Neural cell (in vitro differentiated cells): ENCODE data around the gene NUP58. TPM values are rescaled to one million over a fixed set of nuclear protein-coding genes. Genes with fewer than 3 reads are reported as not detected.

Source experiments
- H2AFZ ChIP-seq: fragments of 200-600, 300-800 bp; sonication (generic), shearing (Covaris generic); 2 replicates; pipeline ENCODE4 v1.6.0; 2014; ENCODE audit warnings: low read depth, mild to moderate bottlenecking, antibody characterized with exemption, low read length, moderate library complexity
- H3F3A ChIP-seq: fragments of 200-600 bp; shearing (Covaris generic); 2 replicates; pipeline ENCODE4 v1.6.1; 2016; ENCODE audit warnings: mild to moderate bottlenecking, moderate library complexity, mixed read lengths, antibody characterized with exemption, low read length; ENCODE audit not compliant: insufficient read depth, poor library complexity, severe bottlenecking
- H3K27ac ChIP-seq: fragments of 200-600, 300-800 bp; sonication (generic), shearing (Covaris generic); 2 replicates; pipeline ENCODE4 v1.5.1; 2014; ENCODE audit warnings: mild to moderate bottlenecking, low read length, moderate library complexity
- H3K27me3 ChIP-seq: fragments of 300-800, 200-600 bp; sonication (generic), shearing (Covaris generic); 2 replicates; pipeline ENCODE4 v1.6.0; 2014; ENCODE audit warnings: mild to moderate bottlenecking, low read depth, low read length, moderate library complexity; ENCODE audit not compliant: insufficient read depth
- H3K36me3 ChIP-seq: fragments of 300-800, 200-600 bp; sonication (generic), shearing (Covaris generic); 2 replicates; pipeline ENCODE4 v1.5.1; 2014; ENCODE audit warnings: mild to moderate bottlenecking, antibody characterized with exemption, low read length, moderate library complexity; ENCODE audit not compliant: insufficient read depth
- H3K4me2 ChIP-seq: fragments of 300-800, 200-600 bp; sonication (generic), shearing (Covaris generic); 2 replicates; pipeline ENCODE4 v1.6.0; 2014; ENCODE audit warnings: mild to moderate bottlenecking, low read length
- H3K4me3 ChIP-seq: fragments of 300-800, 200-600 bp; sonication (generic), shearing (Covaris generic); 2 replicates; pipeline ENCODE4 v1.5.1; 2014; ENCODE audit warnings: mild to moderate bottlenecking, low read length, moderate library complexity
- H3K79me2 ChIP-seq: fragments of 200-600 bp; shearing (Covaris generic); replicated peaks from 2 replicates; pipeline ENCODE4 v1.6.0; 2014; ENCODE audit warnings: mild to moderate bottlenecking, low read length, moderate library complexity; ENCODE audit not compliant: insufficient read depth
- H3K9ac ChIP-seq: fragments of 300-800, 200-600 bp; sonication (generic), shearing (Covaris generic); 2 replicates; pipeline ENCODE4 v1.6.1; 2016; ENCODE audit warnings: mild to moderate bottlenecking, low read length, mixed read lengths
- H3K9me2 ChIP-seq: fragments of 200-600 bp; shearing (Covaris generic); 2 replicates; pipeline ENCODE4 v1.6.1; 2016; ENCODE audit warnings: mild to moderate bottlenecking, low read length, mixed read lengths; ENCODE audit not compliant: insufficient read depth
- H3K9me3 ChIP-seq: fragments of 200-600, 300-800 bp; sonication (generic), shearing (Covaris generic); 2 replicates; pipeline ENCODE4 v1.6.1; 2016; ENCODE audit warnings: mild to moderate bottlenecking, mixed run types, low read length, moderate library complexity, mixed read lengths
- H4K20me1 ChIP-seq: fragments of 200-600 bp; shearing (Covaris generic); 2 replicates; pipeline ENCODE4 v1.6.1; 2016; ENCODE audit warnings: mild to moderate bottlenecking, mixed run types; ENCODE audit not compliant: insufficient read depth
- EP300 ChIP-seq: fragments of 450-650 bp; conservative IDR thresholded peaks from 2 replicates; pipeline ENCODE4 v1.6.1; 2014; ENCODE audit warnings: antibody characterized with exemption, mild to moderate bottlenecking, moderate library complexity; ENCODE audit not compliant: poor library complexity, severe bottlenecking
- EZH2 ChIP-seq: fragments of 200-600, 300-800 bp; shearing (Covaris generic), sonication (generic); IDR thresholded peaks from 2 replicates; pipeline ENCODE4 v1.6.1; 2014; ENCODE audit warnings: antibody characterized with exemption, low read length, borderline replicate concordance, mild to moderate bottlenecking; ENCODE audit not compliant: insufficient read depth, poor library complexity, severe bottlenecking
- MXI1 ChIP-seq: fragments of 450-650 bp; conservative IDR thresholded peaks from 2 replicates; pipeline ENCODE4 v1.6.1; 2014; ENCODE audit warnings: antibody characterized with exemption, mild to moderate bottlenecking; ENCODE audit not compliant: poor library complexity, severe bottlenecking
- POLR2AphosphoS5 ChIP-seq: IDR thresholded peaks from 2 replicates; pipeline ENCODE4 v1.6.1; 2012
- RAD21 ChIP-seq: fragments of 450-650 bp; conservative IDR thresholded peaks from 2 replicates; pipeline ENCODE4 v1.6.1; 2014; ENCODE audit warnings: antibody characterized with exemption, mild to moderate bottlenecking, moderate library complexity
- SMC3 ChIP-seq: fragments of 450-650 bp; conservative IDR thresholded peaks from 2 replicates; pipeline ENCODE4 v1.6.1; 2014; ENCODE audit warnings: antibody characterized with exemption, mild to moderate bottlenecking, moderate library complexity; ENCODE audit not compliant: poor library complexity
- TAF1 ChIP-seq: IDR thresholded peaks from 2 replicates; pipeline ENCODE4 v1.6.1; 2012; ENCODE audit warnings: low read depth
- polyA plus RNA-seq: library from polyadenylated mRNA; depleted of rRNA; stranded (reverse); fragments of >200 nt; gene quantifications from 2 replicates; pipeline ENCODE4 v1.2.3, GENCODE V29; 2014
- TF ChIP-seq, protein P1 (sequence below): IDR thresholded peaks from 2 replicates; pipeline ENCODE4 v1.6.1; 2012; ENCODE audit warnings: borderline replicate concordance
- TF ChIP-seq, protein P2 (sequence below): fragments of 450-650 bp; IDR thresholded peaks from 2 replicates; pipeline ENCODE4 v1.5.1; 2014; ENCODE audit warnings: antibody characterized with exemption, mild to moderate bottlenecking, moderate library complexity; ENCODE audit not compliant: poor library complexity, severe bottlenecking

NUP58 gene
- polyA plus RNA-seq, 1 donor from 2014 or later = 150 TPM

DNA sequence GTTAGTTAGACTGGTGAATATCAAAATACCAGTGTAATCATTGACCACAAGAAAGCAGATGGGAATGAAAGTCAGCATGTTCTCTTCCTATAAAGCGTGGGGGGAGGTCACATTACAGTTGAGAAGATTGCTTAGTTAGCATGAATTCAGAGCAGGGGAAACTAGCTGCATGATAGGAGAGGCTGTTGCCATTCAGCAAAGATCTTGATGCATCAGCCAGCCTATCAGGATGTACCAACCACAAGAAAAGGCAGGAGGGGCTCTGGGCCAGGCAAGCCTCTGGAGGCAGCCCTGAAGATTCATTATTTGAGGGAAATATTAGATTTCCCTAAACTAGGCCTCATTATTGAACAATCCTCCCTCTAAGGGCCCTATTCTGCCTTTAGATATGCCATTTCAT lies 9.1 kb upstream of the NUP58 start:
- Histone ChIP-seq H3K36me3 (no peaks in the 10 kb centered on the region), H3K4me3 (peak overlapping the region; percentile 40), H2AFZ (peak overlapping the region; percentile 19), H4K20me1 (no peaks in the 10 kb centered on the region), H3K9ac (no peak overlapping the region), H3K27ac (peak overlapping the region; percentile 52), H3K4me2 (peak overlapping the region; percentile 54), H3K27me3 (no peaks in the 10 kb centered on the region), H3K79me2 (no peaks in the 10 kb centered on the region), H3F3A (no peaks in the 10 kb centered on the region), H3K9me3 (no peaks in the 10 kb centered on the region), H3K9me2 (no peaks in the 10 kb centered on the region)
- TF ChIP-seq EZH2 = no peak

DNA sequence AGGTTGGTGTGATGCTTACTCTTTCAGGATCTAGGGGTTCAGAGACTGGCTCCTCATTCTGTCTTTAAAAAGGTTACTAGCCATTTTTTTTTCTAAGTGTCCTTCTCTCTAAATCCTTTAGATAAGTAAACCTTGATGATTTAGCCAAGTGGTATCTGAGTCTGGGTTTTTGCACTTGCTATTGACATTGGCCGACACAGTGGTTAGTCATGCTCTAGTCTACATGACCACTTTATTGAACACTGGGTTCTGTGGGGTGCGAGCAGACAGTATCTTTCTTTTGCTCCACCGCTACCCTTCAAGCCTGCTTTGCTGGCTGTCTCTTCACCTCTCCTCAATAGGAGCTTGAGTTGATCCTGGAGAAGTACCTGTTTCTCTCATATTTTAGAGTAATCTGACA lies 6.2 kb upstream of the NUP58 start:
- H3K36me3 ChIP-seq = no peaks in the 10 kb centered on the region
- no peak overlapping the region for H3K4me2 ChIP-seq
- no peaks in the 10 kb centered on the region for H3F3A ChIP-seq
- no peaks in the 10 kb centered on the region for H3K9me2 ChIP-seq
- H3K27ac ChIP-seq = no peak overlapping the region
- no peaks in the 10 kb centered on the region for H3K27me3 ChIP-seq
- H2AFZ ChIP-seq = no peak overlapping the region
- no peak overlapping the region for H3K4me3 ChIP-seq
- H3K9me3 ChIP-seq = no peaks in the 10 kb centered on the region
- no peak for TF ChIP-seq RAD21
- TF ChIP-seq MXI1 = no peak
- no peak for TF ChIP-seq SMC3
- TF ChIP-seq, protein P1, sequence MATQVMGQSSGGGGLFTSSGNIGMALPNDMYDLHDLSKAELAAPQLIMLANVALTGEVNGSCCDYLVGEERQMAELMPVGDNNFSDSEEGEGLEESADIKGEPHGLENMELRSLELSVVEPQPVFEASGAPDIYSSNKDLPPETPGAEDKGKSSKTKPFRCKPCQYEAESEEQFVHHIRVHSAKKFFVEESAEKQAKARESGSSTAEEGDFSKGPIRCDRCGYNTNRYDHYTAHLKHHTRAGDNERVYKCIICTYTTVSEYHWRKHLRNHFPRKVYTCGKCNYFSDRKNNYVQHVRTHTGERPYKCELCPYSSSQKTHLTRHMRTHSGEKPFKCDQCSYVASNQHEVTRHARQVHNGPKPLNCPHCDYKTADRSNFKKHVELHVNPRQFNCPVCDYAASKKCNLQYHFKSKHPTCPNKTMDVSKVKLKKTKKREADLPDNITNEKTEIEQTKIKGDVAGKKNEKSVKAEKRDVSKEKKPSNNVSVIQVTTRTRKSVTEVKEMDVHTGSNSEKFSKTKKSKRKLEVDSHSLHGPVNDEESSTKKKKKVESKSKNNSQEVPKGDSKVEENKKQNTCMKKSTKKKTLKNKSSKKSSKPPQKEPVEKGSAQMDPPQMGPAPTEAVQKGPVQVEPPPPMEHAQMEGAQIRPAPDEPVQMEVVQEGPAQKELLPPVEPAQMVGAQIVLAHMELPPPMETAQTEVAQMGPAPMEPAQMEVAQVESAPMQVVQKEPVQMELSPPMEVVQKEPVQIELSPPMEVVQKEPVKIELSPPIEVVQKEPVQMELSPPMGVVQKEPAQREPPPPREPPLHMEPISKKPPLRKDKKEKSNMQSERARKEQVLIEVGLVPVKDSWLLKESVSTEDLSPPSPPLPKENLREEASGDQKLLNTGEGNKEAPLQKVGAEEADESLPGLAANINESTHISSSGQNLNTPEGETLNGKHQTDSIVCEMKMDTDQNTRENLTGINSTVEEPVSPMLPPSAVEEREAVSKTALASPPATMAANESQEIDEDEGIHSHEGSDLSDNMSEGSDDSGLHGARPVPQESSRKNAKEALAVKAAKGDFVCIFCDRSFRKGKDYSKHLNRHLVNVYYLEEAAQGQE = no peak
- TF ChIP-seq, protein P2, sequence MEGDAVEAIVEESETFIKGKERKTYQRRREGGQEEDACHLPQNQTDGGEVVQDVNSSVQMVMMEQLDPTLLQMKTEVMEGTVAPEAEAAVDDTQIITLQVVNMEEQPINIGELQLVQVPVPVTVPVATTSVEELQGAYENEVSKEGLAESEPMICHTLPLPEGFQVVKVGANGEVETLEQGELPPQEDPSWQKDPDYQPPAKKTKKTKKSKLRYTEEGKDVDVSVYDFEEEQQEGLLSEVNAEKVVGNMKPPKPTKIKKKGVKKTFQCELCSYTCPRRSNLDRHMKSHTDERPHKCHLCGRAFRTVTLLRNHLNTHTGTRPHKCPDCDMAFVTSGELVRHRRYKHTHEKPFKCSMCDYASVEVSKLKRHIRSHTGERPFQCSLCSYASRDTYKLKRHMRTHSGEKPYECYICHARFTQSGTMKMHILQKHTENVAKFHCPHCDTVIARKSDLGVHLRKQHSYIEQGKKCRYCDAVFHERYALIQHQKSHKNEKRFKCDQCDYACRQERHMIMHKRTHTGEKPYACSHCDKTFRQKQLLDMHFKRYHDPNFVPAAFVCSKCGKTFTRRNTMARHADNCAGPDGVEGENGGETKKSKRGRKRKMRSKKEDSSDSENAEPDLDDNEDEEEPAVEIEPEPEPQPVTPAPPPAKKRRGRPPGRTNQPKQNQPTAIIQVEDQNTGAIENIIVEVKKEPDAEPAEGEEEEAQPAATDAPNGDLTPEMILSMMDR = no peak
- no peak for TF ChIP-seq POLR2AphosphoS5
- no peak for TF ChIP-seq EP300
- no peak for TF ChIP-seq EZH2
- TF ChIP-seq TAF1 = no peak
- H3K79me2 ChIP-seq = no peaks in the 10 kb centered on the region
- no peak overlapping the region for H3K9ac ChIP-seq
- no peaks in the 10 kb centered on the region for H4K20me1 ChIP-seq

DNA sequence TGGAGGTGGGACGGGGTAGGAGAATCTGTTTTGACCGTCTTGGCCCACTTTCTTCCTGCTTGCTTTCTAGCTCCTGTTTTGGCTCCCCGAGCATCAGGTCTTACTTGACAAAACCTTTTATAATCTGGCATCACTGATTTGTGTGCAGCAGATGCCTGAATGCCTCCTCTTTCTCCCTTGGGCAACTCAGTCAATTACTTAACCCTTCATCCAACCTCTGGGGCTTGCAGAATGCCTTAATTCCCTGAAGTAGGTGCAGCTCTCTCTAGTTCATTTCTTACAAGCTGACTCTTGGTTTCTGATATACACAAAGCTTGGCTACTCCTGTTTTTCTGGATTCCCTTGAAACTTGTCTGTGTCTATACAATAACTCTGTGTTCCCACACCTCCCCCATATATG lies 5.7 kb upstream of the NUP58 start:
- Histone ChIP-seq H4K20me1 (no peaks in the 10 kb centered on the region), H3F3A (no peaks in the 10 kb centered on the region), H3K9ac (no peak overlapping the region), H3K36me3 (no peaks in the 10 kb centered on the region), H2AFZ (no peak overlapping the region), H3K9me2 (no peaks in the 10 kb centered on the region), H3K9me3 (no peaks in the 10 kb centered on the region), H3K27me3 (no peaks in the 10 kb centered on the region), H3K4me3 (no peak overlapping the region), H3K4me2 (no peak overlapping the region), H3K79me2 (no peaks in the 10 kb centered on the region), H3K27ac (no peak overlapping the region)
- TF ChIP-seq TAF1 (no peak), POLR2AphosphoS5 (no peak), RAD21 (no peak), EP300 (no peak), MXI1 (no peak), EZH2 (no peak), SMC3 (no peak)
- TF ChIP-seq, protein P2 = no peak
- TF ChIP-seq, protein P1 = no peak
